OCI-LY1 (cell line): ENCODE data around the gene ZNF470.

Source experiments
- CTCF ChIP-seq: fragments of 200-600 bp; sonication (generic), shearing (Covaris generic); IDR thresholded peaks from 2 replicates; pipeline ENCODE4 v1.5.1; 2017; ENCODE audit warnings: mild to moderate bottlenecking, antibody characterized with exemption, low read length, moderate library complexity, mixed read lengths
- EZH2 ChIP-seq: fragments of 200-600 bp; sonication (generic), shearing (Covaris generic); IDR thresholded peaks from 2 replicates; pipeline ENCODE4 v1.8.0; 2017; ENCODE audit warnings: borderline replicate concordance, mixed run types, mild to moderate bottlenecking, antibody characterized with exemption, low read length, moderate library complexity, mixed read lengths

- TF ChIP-seq EZH2 (no peak), CTCF (no peak)
Observed at GRCh38 chr19:56562766-56563165, 4.5 kb upstream of the ZNF470 start.
